ENCODE data around the gene LMNA.

DNA sequence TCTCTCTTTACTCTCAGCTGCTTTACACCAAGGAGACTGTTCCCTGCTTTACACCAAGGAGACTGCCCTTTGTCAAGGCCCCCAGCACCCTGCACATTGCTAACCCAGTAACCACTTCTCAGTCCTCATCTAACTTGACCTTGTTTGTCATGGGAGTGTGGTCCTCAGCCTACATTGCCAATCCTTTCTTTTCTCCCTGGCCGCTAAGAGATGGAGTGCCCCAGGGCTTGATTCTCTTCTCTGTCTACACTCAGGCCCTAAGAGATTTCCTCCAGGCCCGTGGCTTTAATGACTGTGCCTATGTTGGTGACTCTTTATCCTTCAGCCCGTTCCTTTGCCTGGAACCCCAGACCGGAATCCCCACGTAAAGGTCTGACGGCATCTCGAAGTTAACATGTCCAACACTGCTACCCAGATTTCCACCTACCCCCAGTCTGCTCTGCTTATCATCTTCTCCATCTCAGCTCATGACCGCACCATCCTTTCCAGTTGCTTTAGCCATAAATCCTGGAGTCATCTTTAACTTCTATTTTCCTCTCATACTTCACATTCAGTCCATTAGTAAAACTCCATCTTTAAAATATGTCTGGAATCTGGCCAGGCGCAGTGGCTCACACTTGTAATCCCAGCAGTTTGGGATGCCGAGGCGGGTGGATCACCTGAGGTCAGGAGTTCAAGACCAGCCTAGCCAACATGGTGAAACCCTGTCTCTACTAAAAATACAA, 29.4 kb downstream of the LMNA start:
- no peak for TF ChIP-seq EZH2 (IDR thresholded peaks at IDR 0.05; ENCODE audit: low read depth)
- TF ChIP-seq, protein P1, sequence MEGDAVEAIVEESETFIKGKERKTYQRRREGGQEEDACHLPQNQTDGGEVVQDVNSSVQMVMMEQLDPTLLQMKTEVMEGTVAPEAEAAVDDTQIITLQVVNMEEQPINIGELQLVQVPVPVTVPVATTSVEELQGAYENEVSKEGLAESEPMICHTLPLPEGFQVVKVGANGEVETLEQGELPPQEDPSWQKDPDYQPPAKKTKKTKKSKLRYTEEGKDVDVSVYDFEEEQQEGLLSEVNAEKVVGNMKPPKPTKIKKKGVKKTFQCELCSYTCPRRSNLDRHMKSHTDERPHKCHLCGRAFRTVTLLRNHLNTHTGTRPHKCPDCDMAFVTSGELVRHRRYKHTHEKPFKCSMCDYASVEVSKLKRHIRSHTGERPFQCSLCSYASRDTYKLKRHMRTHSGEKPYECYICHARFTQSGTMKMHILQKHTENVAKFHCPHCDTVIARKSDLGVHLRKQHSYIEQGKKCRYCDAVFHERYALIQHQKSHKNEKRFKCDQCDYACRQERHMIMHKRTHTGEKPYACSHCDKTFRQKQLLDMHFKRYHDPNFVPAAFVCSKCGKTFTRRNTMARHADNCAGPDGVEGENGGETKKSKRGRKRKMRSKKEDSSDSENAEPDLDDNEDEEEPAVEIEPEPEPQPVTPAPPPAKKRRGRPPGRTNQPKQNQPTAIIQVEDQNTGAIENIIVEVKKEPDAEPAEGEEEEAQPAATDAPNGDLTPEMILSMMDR (conservative IDR thresholded peaks at IDR 0.05) = no peak

Data from PC-9 (cell line).